SIG-M5 (cell line): ENCODE results near the gene LRRC8D.
"Not testable (repeated sequence)": the region's sequence is repeated elsewhere in the genome, so short reads cannot be mapped to it uniquely, and the experiment has no call there.

Experiments used
- DNase-seq: peaks from one replicate; lab custom pipeline; 2025; lab: John Stamatoyannopoulos, UW

LRRC8D gene

GRCh38 chr1:89962024-89962741 lies 141.4 kb downstream of the LRRC8D start:
- DNase-seq, result no peak

- no peak for DNase-seq
Observed at GRCh38 chr1:89962742-89963075, 141.9 kb downstream of the LRRC8D start.

- no peak for DNase-seq
Observed at GRCh38 chr1:89965193-89965768, 144.4 kb downstream of the LRRC8D start.

GRCh38 chr1:89966656-89967055 lies 145.8 kb downstream of the LRRC8D start:
- no peak for DNase-seq

GRCh38 chr1:89971600-89971999 lies 150.8 kb downstream of the LRRC8D start:
- no peak for DNase-seq

- no peak for DNase-seq
Observed at GRCh38 chr1:89972024-89972423, 151.2 kb downstream of the LRRC8D start.

GRCh38 chr1:89973471-89974127 lies 152.8 kb downstream of the LRRC8D start:
- no peak for DNase-seq

- DNase-seq, result no peak
Observed at GRCh38 chr1:89974256-89974655, 153.4 kb downstream of the LRRC8D start.

GRCh38 chr1:89974696-89975470 lies 154.1 kb downstream of the LRRC8D start:
- no peak for DNase-seq

- DNase-seq, result no peak
Observed at GRCh38 chr1:89975540-89976125, 154.8 kb downstream of the LRRC8D start.

GRCh38 chr1:89978755-89979154 lies 157.9 kb downstream of the LRRC8D start:
- no peak for DNase-seq

GRCh38 chr1:89980605-89981004 lies 159.8 kb downstream of the LRRC8D start:
- DNase-seq, result no peak

GRCh38 chr1:89982846-89983245 lies 162.0 kb downstream of the LRRC8D start:
- DNase-seq, result not testable (repeated sequence)

GRCh38 chr1:89984564-89985116 lies 163.8 kb downstream of the LRRC8D start:
- DNase-seq, result not testable (repeated sequence)

- no peak for DNase-seq
Observed at GRCh38 chr1:89986020-89986419, 165.2 kb downstream of the LRRC8D start.
